HEK293 (cell line): Measurements from ENCODE around the gene MYCN.

Experiments used
- CTCF ChIA-PET: fragments of 350-600 bp; formaldehyde crosslinking; extraction: SDS; loops from one replicate; lab custom pipeline; 2021; ENCODE audit warnings: antibody characterized with exemption; lab: Yijun Ruan, JAX
- POLR2A ChIA-PET: fragments of 300-600 bp; formaldehyde crosslinking; extraction: SDS; loops from one replicate; lab custom pipeline; 2020; ENCODE audit warnings: antibody characterized with exemption, inconsistent platforms; lab: Yijun Ruan, JAX
- H3K27ac ChIP-seq: fragments of 200-500 bp; sonication (Bioruptor generic); 2 replicates; pipeline ENCODE4 v1.5.1; 2014; ENCODE audit warnings: low read depth, low read length, control low read depth, inconsistent platforms; ENCODE audit errors: extremely low read depth
- H3K36me3 ChIP-seq, 2 experiments: fragments of 200-500 bp in 1 of 2; sonication (Bioruptor generic) in 1 of 2; 1 replicate in 1 of 2; 2 replicates in 1 of 2; pipeline ENCODE4 v1.5.1; 2014 to 2017; ENCODE audit warnings: inconsistent platforms in 2 of 2, low read length in 2 of 2; ENCODE audit not compliant: control insufficient read depth in 2 of 2, insufficient read depth in 1 of 2
- H3K4me1 ChIP-seq: fragments of 200-500 bp; sonication (Bioruptor generic); 2 replicates; pipeline ENCODE4 v1.5.1; 2014; ENCODE audit warnings: mild to moderate bottlenecking, low read length, inconsistent platforms; ENCODE audit not compliant: control insufficient read depth, insufficient read depth
- H3K4me3 ChIP-seq: 2 replicates; pipeline ENCODE4 v1.5.1; 2011; ENCODE audit warnings: low read depth, mild to moderate bottlenecking, control low read depth, low read length, moderate library complexity
- H3K9me3 ChIP-seq: fragments of 200-500 bp; sonication (Bioruptor generic); 2 replicates; pipeline ENCODE4 v1.5.1; 2014; ENCODE audit warnings: low read depth, low read length, inconsistent platforms; ENCODE audit not compliant: control insufficient read depth, insufficient read depth
- ATF2 ChIP-seq: fragments of 450-650 bp; formaldehyde crosslinking; IDR thresholded peaks from 2 replicates; pipeline ENCODE4 v1.5.1; 2016; ENCODE audit warnings: missing biosample characterization, missing genetic modification characterization, low read depth
- EGR2 ChIP-seq: fragments of 450-650 bp; formaldehyde crosslinking; IDR thresholded peaks from 2 replicates; pipeline ENCODE4 v1.5.1; 2016; ENCODE audit warnings: low read depth, missing biosample characterization, missing genetic modification characterization
- HIC1 ChIP-seq: fragments of 450-650 bp; formaldehyde crosslinking; IDR thresholded peaks from 2 replicates; pipeline ENCODE4 v1.5.1; 2016; ENCODE audit warnings: missing biosample characterization, missing genetic modification characterization
- IKZF3 ChIP-seq: fragments of 450-650 bp; IDR thresholded peaks from 2 replicates; pipeline ENCODE4 v1.5.0; 2018; ENCODE audit warnings: missing biosample characterization, mild to moderate bottlenecking, missing genetic modification characterization, moderate library complexity
- KLF16 ChIP-seq: fragments of 450-650 bp; formaldehyde crosslinking; IDR thresholded peaks from 2 replicates; pipeline ENCODE4 v1.5.1; 2017; ENCODE audit warnings: missing biosample characterization, missing genetic modification characterization
- KLF8 ChIP-seq: fragments of 450-650 bp; formaldehyde crosslinking; IDR thresholded peaks from 2 replicates; pipeline ENCODE4 v1.5.1; 2016; ENCODE audit warnings: missing biosample characterization, missing genetic modification characterization
- ZBTB21 ChIP-seq: fragments of 450-650 bp; formaldehyde crosslinking; IDR thresholded peaks from 2 replicates; pipeline ENCODE4 v1.5.1; 2017; ENCODE audit warnings: missing biosample characterization, missing genetic modification characterization
- ZFP41 ChIP-seq: fragments of 450-650 bp; formaldehyde crosslinking; IDR thresholded peaks from 2 replicates; pipeline ENCODE4 v1.5.1; 2016; ENCODE audit warnings: missing biosample characterization, missing genetic modification characterization, borderline replicate concordance
- ZNF10 ChIP-seq: fragments of 450-650 bp; formaldehyde crosslinking; IDR thresholded peaks from 2 replicates; pipeline ENCODE4 v1.5.1; 2017; ENCODE audit warnings: missing biosample characterization, missing genetic modification characterization
- ZNF114 ChIP-seq: fragments of 450-650 bp; formaldehyde crosslinking; IDR thresholded peaks from 2 replicates; pipeline ENCODE4 v1.5.0; 2017; ENCODE audit warnings: missing biosample characterization, missing genetic modification characterization
- ZNF138 ChIP-seq: fragments of 450-650 bp; formaldehyde crosslinking; IDR thresholded peaks from 2 replicates; pipeline ENCODE4 v1.5.1; 2016; ENCODE audit warnings: missing biosample characterization, missing genetic modification characterization, borderline replicate concordance
- ZNF146 ChIP-seq: fragments of 450-650 bp; formaldehyde crosslinking; IDR thresholded peaks from 2 replicates; pipeline ENCODE4 v1.5.1; 2016; ENCODE audit warnings: missing biosample characterization, missing genetic modification characterization
- ZNF169 ChIP-seq: fragments of 450-650 bp; formaldehyde crosslinking; IDR thresholded peaks from 2 replicates; pipeline ENCODE4 v1.5.1; 2016; ENCODE audit warnings: missing biosample characterization, missing genetic modification characterization
- ZNF184 ChIP-seq: fragments of 450-650 bp; IDR thresholded peaks from 2 replicates; pipeline ENCODE4 v1.5.1; 2018; ENCODE audit warnings: missing biosample characterization, mild to moderate bottlenecking, missing genetic modification characterization
- ZNF221 ChIP-seq: fragments of 450-650 bp; formaldehyde crosslinking; IDR thresholded peaks from 2 replicates; pipeline ENCODE4 v1.5.1; 2017; ENCODE audit warnings: missing biosample characterization, missing genetic modification characterization, borderline replicate concordance
- ZNF302 ChIP-seq: fragments of 450-650 bp; formaldehyde crosslinking; IDR thresholded peaks from 2 replicates; pipeline ENCODE4 v1.5.1; 2016; ENCODE audit warnings: missing biosample characterization, missing genetic modification characterization, low read depth
- ZNF391 ChIP-seq: fragments of 450-650 bp; formaldehyde crosslinking; IDR thresholded peaks from 2 replicates; pipeline ENCODE4 v1.5.1; 2016; ENCODE audit warnings: low read depth, missing biosample characterization, missing genetic modification characterization, borderline replicate concordance
- ZNF426 ChIP-seq: fragments of 450-650 bp; formaldehyde crosslinking; IDR thresholded peaks from 2 replicates; pipeline ENCODE4 v1.5.1; 2017; ENCODE audit warnings: missing biosample characterization, missing genetic modification characterization, mild to moderate bottlenecking, inconsistent platforms, moderate library complexity
- ZNF449 ChIP-seq: fragments of 450-650 bp; formaldehyde crosslinking; IDR thresholded peaks from 2 replicates; pipeline ENCODE4 v1.5.1; 2017; ENCODE audit warnings: missing biosample characterization, mild to moderate bottlenecking, missing genetic modification characterization, moderate library complexity
- ZNF48 ChIP-seq: fragments of 450-650 bp; formaldehyde crosslinking; IDR thresholded peaks from 2 replicates; pipeline ENCODE4 v1.5.1; 2016; ENCODE audit warnings: missing biosample characterization, missing genetic modification characterization
- ZNF548 ChIP-seq: fragments of 450-650 bp; formaldehyde crosslinking; IDR thresholded peaks from 2 replicates; pipeline ENCODE4 v1.5.1; 2016; ENCODE audit warnings: missing biosample characterization, missing genetic modification characterization
- ZNF560 ChIP-seq: fragments of 450-650 bp; formaldehyde crosslinking; IDR thresholded peaks from 2 replicates; pipeline ENCODE4 v1.5.1; 2017; ENCODE audit warnings: missing biosample characterization, missing genetic modification characterization, borderline replicate concordance
- ZNF623 ChIP-seq: fragments of 450-650 bp; formaldehyde crosslinking; IDR thresholded peaks from 2 replicates; pipeline ENCODE4 v1.5.1; 2016; ENCODE audit warnings: missing biosample characterization, missing genetic modification characterization
- ZNF843 ChIP-seq: fragments of 450-650 bp; formaldehyde crosslinking; IDR thresholded peaks from 2 replicates; pipeline ENCODE4 v1.5.1; 2016; ENCODE audit warnings: missing biosample characterization, missing genetic modification characterization

The MYCN gene

GRCh38 chr2:15971831-15972522, 31.6 kb downstream of the MYCN start:
- Histone ChIP-seq H3K4me3 (no peak overlapping the region), H3K36me3 (no peaks in the 10 kb centered on the region), H3K27ac (no peak overlapping the region), H3K4me1 (no peaks in the 10 kb centered on the region; the same call in 1 of the 2 replicates), H3K9me3 (no peaks in the 10 kb centered on the region)
- TF ChIP-seq EGR2 (tag by site-specific recombination) (no peak), ZNF302 (tag by site-specific recombination) (no peak), ZNF623 (tag by site-specific recombination) (no peak)
- ChIA-PET POLR2A (no interaction called here), CTCF (interaction anchor here (0.6 kb wide), 1 partner anchor 117 kb away, joined by 4 read pairs; no protein-coding TSS in a partner anchor)

- no peaks in the 10 kb centered on the region; the same call in 1 of the 2 replicates for H3K4me1 ChIP-seq
- no peak for TF ChIP-seq ZNF843 (tag by site-specific recombination)
- TF ChIP-seq ZNF48 (tag by site-specific recombination): no peak
- TF ChIP-seq ZNF184 (tag by site-specific recombination): no peak
- no peak for TF ChIP-seq ZNF391 (tag by site-specific recombination)
- no peak for TF ChIP-seq ZNF426 (tag by site-specific recombination)
- TF ChIP-seq ZNF138 (tag by site-specific recombination): no peak
- no peak for TF ChIP-seq ZNF560 (tag by site-specific recombination)
- TF ChIP-seq ZNF169 (tag by site-specific recombination): no peak
- no peak for TF ChIP-seq KLF16
- no peak for TF ChIP-seq ZFP41 (tag by site-specific recombination)
- no peak for TF ChIP-seq IKZF3 (tag by site-specific recombination)
- TF ChIP-seq ZNF10 (tag by site-specific recombination): no peak
- no peak overlapping the region for H3K27ac ChIP-seq
- no peaks in the 10 kb centered on the region for H3K36me3 ChIP-seq
- H3K4me3 ChIP-seq: no peak overlapping the region
- ChIA-PET CTCF (interaction anchor here (0.6 kb wide), 1 partner anchor 34 kb away, joined by 4 read pairs; no protein-coding TSS in a partner anchor), POLR2A (no interaction called here)
- H3K9me3 ChIP-seq: no peaks in the 10 kb centered on the region
Measured at GRCh38 chr2:15973481-15974401, 33.4 kb downstream of the MYCN start.

- Histone ChIP-seq H3K4me1 (no peaks in the 10 kb centered on the region; the same call in 1 of the 2 replicates), H3K9me3 (no peaks in the 10 kb centered on the region), H3K27ac (no peak overlapping the region), H3K36me3 (no peaks in the 10 kb centered on the region), H3K4me3 (no peak overlapping the region)
- CTCF ChIA-PET: interaction anchor here (0.6 kb wide), 1 partner anchor 63 kb away, joined by 3 read pairs; no protein-coding TSS in a partner anchor
- POLR2A ChIA-PET: no interaction called here
- TF ChIP-seq HIC1 (tag by site-specific recombination): no peak
- TF ChIP-seq ZNF114 (tag by site-specific recombination): no peak
- TF ChIP-seq ZNF146: no peak
- no peak for TF ChIP-seq KLF8 (tag by site-specific recombination)
- TF ChIP-seq ZNF221: no peak
- no peak for TF ChIP-seq ZNF548
- TF ChIP-seq ATF2 (tag by site-specific recombination): no peak
- no peak for TF ChIP-seq ZBTB21 (tag by site-specific recombination)
- TF ChIP-seq ZNF449 (tag by site-specific recombination): no peak
Measured at GRCh38 chr2:15974565-15975260, 34.4 kb downstream of the MYCN start.
